ENCODE measurements around the gene FAXC.

DNA sequence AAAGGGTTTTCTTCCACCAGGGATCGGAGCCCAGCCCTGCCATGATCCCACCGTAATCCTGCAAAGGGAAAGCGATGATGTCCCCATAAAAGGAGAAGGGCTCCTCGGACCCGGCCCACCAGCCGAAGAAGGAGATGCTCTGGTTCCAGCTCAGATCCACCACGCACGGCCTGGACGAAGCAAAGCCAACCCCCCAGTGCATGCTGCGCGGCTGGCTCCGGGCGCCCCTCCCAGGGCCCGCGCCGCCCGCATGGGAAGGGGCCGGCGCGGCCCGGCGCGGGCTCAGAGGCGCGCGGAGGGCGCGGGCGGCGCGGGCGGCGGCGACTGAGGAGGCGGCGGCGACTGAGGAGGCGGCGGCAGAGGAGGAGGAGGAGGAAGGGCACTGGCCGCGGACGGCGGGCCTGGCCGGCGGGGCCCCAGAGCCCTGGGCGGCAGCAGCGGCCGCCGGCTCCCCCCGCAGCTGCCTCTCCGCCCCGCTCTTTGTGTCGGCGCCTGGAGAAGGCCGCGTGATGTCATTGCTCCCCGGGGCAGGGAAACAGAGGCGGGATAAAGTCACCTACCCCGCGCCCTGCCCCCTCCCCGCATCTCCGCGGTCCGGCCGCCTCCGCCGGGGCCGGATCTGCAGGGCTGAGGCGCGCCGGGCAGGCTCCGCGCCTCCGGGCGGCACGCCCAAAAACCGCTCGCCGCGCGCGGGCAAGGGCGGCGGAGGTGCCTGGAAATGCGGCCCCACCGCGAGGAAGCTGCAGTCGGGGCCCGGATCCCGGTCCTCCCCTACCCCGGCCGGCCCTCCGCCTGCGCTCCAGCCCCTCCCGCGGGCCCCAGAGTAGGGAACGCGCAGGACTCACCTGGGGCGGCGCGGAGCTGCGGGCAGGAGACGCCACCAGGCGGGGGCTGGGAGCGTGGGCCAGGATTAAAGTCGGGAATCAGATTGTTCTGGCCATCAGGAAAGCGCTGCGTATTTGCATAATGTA, at the start of gene FAXC:
- TF ChIP-seq TEAD4 (IDR thresholded peaks at IDR 0.05) = no peak
- no peak for TF ChIP-seq YY1 (IDR thresholded peaks at IDR 0.05; ENCODE audit: low read depth)
- TF ChIP-seq EP300 (IDR thresholded peaks at IDR 0.05; ENCODE audit: borderline replicate concordance) = no peak
- no peak for TF ChIP-seq USF1 (IDR thresholded peaks at IDR 0.05)
- TF ChIP-seq RAD21 (IDR thresholded peaks at IDR 0.05; ENCODE audit: low read depth) = peak; percentile 32; the same call in 1 of the 2 replicates
- TF ChIP-seq, protein P1, sequence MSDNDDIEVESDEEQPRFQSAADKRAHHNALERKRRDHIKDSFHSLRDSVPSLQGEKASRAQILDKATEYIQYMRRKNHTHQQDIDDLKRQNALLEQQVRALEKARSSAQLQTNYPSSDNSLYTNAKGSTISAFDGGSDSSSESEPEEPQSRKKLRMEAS (IDR thresholded peaks at IDR 0.05) = peak; percentile 39; the same call in 1 of the 2 replicates
- TF ChIP-seq CEBPB (IDR thresholded peaks at IDR 0.05) = no peak
- peak; percentile 11; the same call in 1 of the 2 replicates for TF ChIP-seq ZBTB7A (IDR thresholded peaks at IDR 0.05; ENCODE audit: low read depth)
- TF ChIP-seq TAF1 (IDR thresholded peaks at IDR 0.05; ENCODE audit: low read depth) = no peak
- no peak for TF ChIP-seq CREB1 (IDR thresholded peaks at IDR 0.05; ENCODE audit: low read depth)
- TF ChIP-seq, protein P2, sequence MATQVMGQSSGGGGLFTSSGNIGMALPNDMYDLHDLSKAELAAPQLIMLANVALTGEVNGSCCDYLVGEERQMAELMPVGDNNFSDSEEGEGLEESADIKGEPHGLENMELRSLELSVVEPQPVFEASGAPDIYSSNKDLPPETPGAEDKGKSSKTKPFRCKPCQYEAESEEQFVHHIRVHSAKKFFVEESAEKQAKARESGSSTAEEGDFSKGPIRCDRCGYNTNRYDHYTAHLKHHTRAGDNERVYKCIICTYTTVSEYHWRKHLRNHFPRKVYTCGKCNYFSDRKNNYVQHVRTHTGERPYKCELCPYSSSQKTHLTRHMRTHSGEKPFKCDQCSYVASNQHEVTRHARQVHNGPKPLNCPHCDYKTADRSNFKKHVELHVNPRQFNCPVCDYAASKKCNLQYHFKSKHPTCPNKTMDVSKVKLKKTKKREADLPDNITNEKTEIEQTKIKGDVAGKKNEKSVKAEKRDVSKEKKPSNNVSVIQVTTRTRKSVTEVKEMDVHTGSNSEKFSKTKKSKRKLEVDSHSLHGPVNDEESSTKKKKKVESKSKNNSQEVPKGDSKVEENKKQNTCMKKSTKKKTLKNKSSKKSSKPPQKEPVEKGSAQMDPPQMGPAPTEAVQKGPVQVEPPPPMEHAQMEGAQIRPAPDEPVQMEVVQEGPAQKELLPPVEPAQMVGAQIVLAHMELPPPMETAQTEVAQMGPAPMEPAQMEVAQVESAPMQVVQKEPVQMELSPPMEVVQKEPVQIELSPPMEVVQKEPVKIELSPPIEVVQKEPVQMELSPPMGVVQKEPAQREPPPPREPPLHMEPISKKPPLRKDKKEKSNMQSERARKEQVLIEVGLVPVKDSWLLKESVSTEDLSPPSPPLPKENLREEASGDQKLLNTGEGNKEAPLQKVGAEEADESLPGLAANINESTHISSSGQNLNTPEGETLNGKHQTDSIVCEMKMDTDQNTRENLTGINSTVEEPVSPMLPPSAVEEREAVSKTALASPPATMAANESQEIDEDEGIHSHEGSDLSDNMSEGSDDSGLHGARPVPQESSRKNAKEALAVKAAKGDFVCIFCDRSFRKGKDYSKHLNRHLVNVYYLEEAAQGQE (IDR thresholded peaks at IDR 0.05; ENCODE audit: low read depth) = no peak
- no peak for TF ChIP-seq TCF12 (IDR thresholded peaks at IDR 0.05; ENCODE audit: low read depth)
- no peak for TF ChIP-seq NFIC (IDR thresholded peaks at IDR 0.05)
- TF ChIP-seq EGR1 (IDR thresholded peaks at IDR 0.05) = peak; percentile 37

Measured in Ishikawa (cell line).